Measurements from ENCODE around the gene NPR3.

Gene NPR3

DNA sequence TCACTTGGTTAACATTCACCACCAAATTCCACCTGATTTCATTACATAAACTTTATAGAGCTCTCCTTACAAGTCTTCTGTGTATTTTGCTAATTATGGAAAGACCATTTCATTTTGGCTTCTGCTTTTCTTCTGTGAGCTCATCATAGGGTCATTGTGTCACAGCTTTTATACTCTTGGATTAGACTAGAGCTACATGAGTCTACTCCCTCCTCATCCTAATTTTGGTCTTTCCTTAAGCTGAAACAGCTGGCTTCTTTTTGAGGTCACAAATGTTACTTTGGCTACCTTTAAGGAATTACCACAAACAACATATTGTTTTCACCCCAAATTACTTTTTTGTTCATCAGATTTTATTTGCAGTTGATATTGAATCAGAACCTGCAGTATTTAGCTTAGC, 103.0 kb downstream of the NPR3 start:
- DNase-seq (ENCODE audit: low spot score): no peak

- DNase-seq (ENCODE audit: low spot score): no peak
Observed at GRCh38 chr5:32814620-32815019, 103.5 kb downstream of the NPR3 start.

GRCh38 chr5:32827981-32828380, 116.9 kb downstream of the NPR3 start:
- no peak for DNase-seq (ENCODE audit: low spot score)

DNA sequence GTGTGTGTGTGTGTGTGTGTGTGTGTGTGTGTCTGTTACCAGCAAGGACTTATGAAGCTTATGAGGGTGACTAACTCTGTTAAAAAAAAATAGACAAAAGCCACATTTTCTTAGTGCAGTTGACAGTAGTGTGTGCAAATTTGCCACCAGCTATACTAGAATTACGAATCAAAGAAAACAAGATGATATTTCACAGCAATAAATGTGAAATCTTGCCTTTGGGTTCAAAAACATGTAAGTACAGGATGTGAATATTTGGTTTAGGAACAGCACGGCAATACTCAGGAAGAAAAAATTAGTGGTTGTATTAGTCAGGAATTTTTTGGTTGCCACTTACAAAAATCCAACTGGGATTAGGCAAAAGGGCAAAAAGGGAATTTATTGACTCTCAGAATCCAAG, 117.4 kb downstream of the NPR3 start:
- DNase-seq (ENCODE audit: low spot score): no peak

DNA sequence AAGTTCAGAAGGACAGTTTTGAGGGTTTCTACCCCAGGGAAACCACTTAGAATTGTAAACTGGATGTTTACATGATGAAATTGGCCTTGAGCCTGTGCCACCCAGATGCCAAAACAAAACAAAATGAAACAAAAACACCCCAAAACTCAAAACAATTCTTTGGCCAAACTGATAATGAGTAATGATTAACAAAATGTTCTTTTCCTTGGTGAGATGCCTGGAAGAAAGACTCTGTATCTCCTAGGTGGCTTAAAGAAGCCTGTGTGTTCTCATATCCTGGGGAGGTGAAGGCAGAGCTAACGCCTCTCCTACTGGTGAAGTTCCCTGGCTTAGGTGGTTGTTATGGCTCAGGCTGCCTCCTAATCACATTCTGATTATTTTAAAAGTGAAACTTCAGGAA, 120.5 kb downstream of the NPR3 start:
- no peak for DNase-seq (ENCODE audit: low spot score)

GRCh38 chr5:32833127-32833526, 122.0 kb downstream of the NPR3 start:
- DNase-seq (ENCODE audit: low spot score): no peak

DNA sequence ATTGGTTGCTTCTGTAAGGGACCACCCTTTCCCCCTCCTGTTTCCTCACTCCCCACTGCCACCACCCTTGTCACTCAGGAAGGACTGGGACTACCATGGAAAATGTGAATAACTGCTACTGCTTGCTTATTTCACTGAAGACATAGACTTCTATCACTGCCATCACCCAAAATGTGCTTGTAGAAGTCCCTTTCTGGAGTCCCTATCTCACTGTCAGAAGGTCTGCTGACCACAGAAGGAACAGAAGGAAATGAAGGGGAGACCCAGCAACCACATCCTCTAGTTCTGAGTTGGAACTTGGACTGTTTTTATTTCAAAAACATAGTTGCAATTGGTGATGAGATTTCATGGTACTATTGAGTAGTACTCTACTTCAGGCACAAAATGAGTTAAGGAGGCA, 122.5 kb downstream of the NPR3 start:
- DNase-seq (ENCODE audit: low spot score): no peak

DNA sequence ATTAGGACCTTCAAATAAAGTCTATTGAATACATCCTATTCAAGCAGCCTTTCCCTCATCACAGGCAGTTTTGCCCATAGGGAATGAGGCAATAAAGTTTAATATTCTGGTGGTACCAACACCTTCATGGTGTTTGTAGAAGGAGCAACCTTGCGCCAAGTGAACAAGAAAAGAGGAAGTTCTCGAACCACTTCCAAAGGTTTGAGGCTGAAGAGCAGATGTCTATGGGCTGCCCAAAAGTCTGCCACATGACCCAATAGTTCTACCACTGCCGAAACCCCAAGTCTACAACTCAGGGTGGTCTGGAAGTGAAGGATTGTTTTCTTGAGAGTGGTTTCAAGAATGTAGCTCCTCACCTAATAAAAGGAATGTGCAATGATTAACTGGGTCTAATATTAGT, 123.1 kb downstream of the NPR3 start:
- no peak for DNase-seq (ENCODE audit: low spot score)

DNA sequence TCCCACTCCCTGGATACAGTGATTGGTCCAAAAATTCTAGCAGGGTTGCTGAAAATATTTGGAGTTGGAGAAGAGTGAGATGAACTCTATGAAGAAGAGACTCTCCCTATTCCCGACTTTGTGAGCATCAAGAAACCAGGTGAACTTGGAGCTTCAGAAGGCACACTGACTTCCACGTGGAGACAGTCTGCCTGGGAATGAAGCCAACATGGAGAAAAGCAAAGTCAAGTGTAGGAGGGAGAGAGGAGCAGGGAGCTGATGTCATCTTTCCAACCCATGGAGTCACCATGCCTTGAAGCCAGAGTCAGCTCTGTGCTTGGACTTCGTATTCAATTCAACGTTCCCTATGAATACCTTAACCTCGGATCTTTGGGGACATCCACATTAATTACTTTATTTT, 125.1 kb downstream of the NPR3 start:
- DNase-seq (ENCODE audit: low spot score): no peak

DNA sequence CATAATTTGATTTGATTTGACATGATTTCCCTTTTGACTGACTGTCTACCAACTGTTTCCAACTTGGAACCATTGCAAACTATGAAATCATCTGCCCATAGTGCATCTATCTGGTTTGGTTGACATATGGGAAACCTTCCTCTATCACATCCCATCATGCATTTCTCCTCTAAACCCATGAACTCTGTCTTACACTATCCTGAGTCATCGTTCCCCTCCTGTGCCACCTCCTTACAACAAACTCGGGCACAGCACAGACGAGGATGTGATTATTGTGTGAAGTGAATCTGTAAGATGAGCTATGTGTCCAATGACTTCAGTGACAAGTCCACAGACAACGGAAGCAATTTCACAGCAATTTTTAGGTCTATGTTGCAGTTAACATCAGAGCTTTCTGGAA, 126.1 kb downstream of the NPR3 start:
- no peak for DNase-seq (ENCODE audit: low spot score)

- no peak for DNase-seq (ENCODE audit: low spot score)
Observed at GRCh38 chr5:32839106-32839505, 128.0 kb downstream of the NPR3 start.

- no peak for DNase-seq (ENCODE audit: low spot score)
Observed at GRCh38 chr5:32840606-32841005, 129.5 kb downstream of the NPR3 start.
